H1 (cell line): Measurements from ENCODE around the gene CADM2. TPM values are rescaled to one million over a fixed set of nuclear protein-coding genes. Genes with fewer than 3 reads are reported as not detected.

Experiments
- CTCF ChIA-PET: fragments of 300-600 bp; sonication (Branson Sonifier 250); formaldehyde crosslinking; loops from one replicate; lab custom pipeline; 2021; ENCODE audit not compliant: partially characterized antibody; lab: Charles Lee
- POLR2A ChIA-PET: fragments of 300-600 bp; sonication (Branson Sonifier 250); formaldehyde crosslinking; loops from one replicate; lab custom pipeline; 2021; ENCODE audit warnings: inconsistent platforms; ENCODE audit not compliant: partially characterized antibody; lab: Charles Lee
- DNase-seq, 2 experiments: peaks; one replicate each; pipeline versions ENCODE4 v3.0.0 to v3.0.0-alpha.2; 2010 to 2022; ENCODE audit warnings: low spot score in 2 of 2, low read depth in 1 of 2, mixed read lengths in 1 of 2
- FAIRE-seq: peaks from 2 replicates; lab custom pipeline; 2011; peaks lifted over from hg19 to GRCh38; lab: Jason Lieb, UNC
- H2AFZ ChIP-seq: 2 replicates; pipeline ENCODE4 v1.8.1; 2012; ENCODE audit warnings: low read length, inconsistent platforms
- H2AK5ac ChIP-seq: 2 replicates; pipeline ENCODE4 v1.6.1; 2013; ENCODE audit warnings: low read depth, low read length
- H2BK120ac ChIP-seq: replicated peaks from 2 replicates; pipeline ENCODE3; 2013; ENCODE audit warnings: low read depth, low read length, inconsistent platforms
- H2BK12ac ChIP-seq: 2 replicates; pipeline ENCODE4 v1.6.1; 2013; ENCODE audit warnings: low read depth, low read length
- H2BK15ac ChIP-seq: 2 replicates; pipeline ENCODE4 v1.6.1; 2013; ENCODE audit warnings: low read length
- H2BK20ac ChIP-seq: 2 replicates; pipeline ENCODE4 v1.6.1; 2013; ENCODE audit warnings: low read length
- H2BK5ac ChIP-seq: 2 replicates; pipeline ENCODE4 v1.6.1; 2013; ENCODE audit warnings: low read depth, low read length
- H3K14ac ChIP-seq: 2 replicates; pipeline ENCODE4 v1.6.1; 2013; ENCODE audit warnings: inconsistent platforms; ENCODE audit not compliant: insufficient read length
- H3K18ac ChIP-seq: 2 replicates; pipeline ENCODE4 v1.6.1; 2013; ENCODE audit warnings: low read length; ENCODE audit errors: extremely low read depth
- H3K23ac ChIP-seq: 2 replicates; pipeline ENCODE4 v1.6.1; 2013; ENCODE audit warnings: inconsistent platforms; ENCODE audit not compliant: insufficient read length
- H3K23me2 ChIP-seq: 2 replicates; pipeline ENCODE4 v1.6.1; 2013; ENCODE audit warnings: low read depth, low read length
- H3K27ac ChIP-seq: 2 replicates; pipeline ENCODE4 v1.6.1; 2011; ENCODE audit warnings: low read depth, low read length, inconsistent platforms
- H3K27me3 ChIP-seq, 4 experiments: replicated peaks in 1 of 4; 1 replicate in 1 of 4; 2 replicates in 3 of 4; pipeline versions ENCODE4 v1.6.1 to v1.8.1; 2011 to 2013; ENCODE audit warnings: low read length in 3 of 4, mild to moderate bottlenecking in 3 of 4, inconsistent platforms in 2 of 4, mixed read lengths in 2 of 4, moderate library complexity in 1 of 4; ENCODE audit not compliant: control insufficient read depth in 3 of 4, insufficient read depth in 3 of 4; ENCODE audit errors: extremely low read depth in 1 of 4
- H3K36me3 ChIP-seq, 4 experiments: 2 replicates each; pipeline versions ENCODE4 v1.6.1 to v1.8.1; 2011 to 2013; ENCODE audit warnings: mild to moderate bottlenecking in 4 of 4, low read length in 3 of 4, moderate library complexity in 2 of 4, control low read depth in 1 of 4, inconsistent platforms in 1 of 4; ENCODE audit not compliant: insufficient read depth in 4 of 4, control insufficient read depth in 2 of 4
- H3K4ac ChIP-seq: replicated peaks from 2 replicates; pipeline ENCODE3; 2013; ENCODE audit warnings: low read length, low read depth, mixed read lengths, inconsistent platforms; ENCODE audit not compliant: insufficient read length
- H3K4me1 ChIP-seq, 4 experiments: replicated peaks in 1 of 4; 1 replicate in 1 of 4; 2 replicates in 3 of 4; pipeline versions ENCODE4 v1.6.1 to v1.8.1; 2011 to 2013; ENCODE audit warnings: low read length in 3 of 4, inconsistent platforms in 2 of 4, mixed read lengths in 1 of 4; ENCODE audit not compliant: insufficient read depth in 4 of 4, control insufficient read depth in 3 of 4
- H3K4me2 ChIP-seq, 2 experiments: 2 replicates each; pipeline versions ENCODE4 v1.6.1 to v1.8.1; 2011 to 2013; ENCODE audit warnings: low read depth in 2 of 2, low read length in 2 of 2, control low read depth in 1 of 2, inconsistent platforms in 1 of 2, mild to moderate bottlenecking in 1 of 2; ENCODE audit not compliant: insufficient read depth in 1 of 2
- H3K4me3 ChIP-seq, 4 experiments: fragments of 200-600, 300-600 bp in 1 of 4; sonication (generic), shearing (Covaris generic), sonication (Bioruptor Twin) in 1 of 4; 2 replicates each; pipeline versions ENCODE4 v1.5.1 to v1.8.1; 2011 to 2016; ENCODE audit warnings: low read length in 4 of 4, low read depth in 3 of 4, control low read depth in 2 of 4, inconsistent platforms in 2 of 4, mild to moderate bottlenecking in 2 of 4, mixed read lengths in 1 of 4, moderate library complexity in 1 of 4; ENCODE audit not compliant: insufficient read depth in 2 of 4; ENCODE audit errors: extremely low read depth in 1 of 4
- H3K56ac ChIP-seq: replicated peaks from 2 replicates; pipeline ENCODE3; 2013; ENCODE audit warnings: low read depth, mild to moderate bottlenecking, mixed read lengths, low read length, inconsistent platforms; ENCODE audit not compliant: insufficient read length
- H3K79me1 ChIP-seq: 2 replicates; pipeline ENCODE4 v1.6.1; 2013; ENCODE audit warnings: low read depth, low read length, control low read depth
- H3K79me2 ChIP-seq, 2 experiments: 2 replicates each; pipeline versions ENCODE4 v1.6.1 to v1.8.1; 2012 to 2013; ENCODE audit warnings: low read length in 2 of 2, mild to moderate bottlenecking in 2 of 2, inconsistent platforms in 1 of 2; ENCODE audit not compliant: insufficient read depth in 2 of 2, control insufficient read depth in 1 of 2
- H3K9ac ChIP-seq, 4 experiments: replicated peaks in 1 of 4; 1 replicate in 1 of 4; 2 replicates in 3 of 4; pipeline versions ENCODE4 v1.6.1 to v1.8.1; 2011 to 2013; ENCODE audit warnings: low read depth in 3 of 4, low read length in 3 of 4, control low read depth in 2 of 4, mild to moderate bottlenecking in 2 of 4, moderate library complexity in 2 of 4, inconsistent platforms in 1 of 4; ENCODE audit errors: extremely low read depth in 1 of 4
- H3K9me3 ChIP-seq, 2 experiments: 2 replicates each; pipeline versions ENCODE4 v1.6.1 to v1.8.1; 2012 to 2013; ENCODE audit warnings: mild to moderate bottlenecking in 2 of 2, moderate library complexity in 2 of 2, control low read depth in 1 of 2, inconsistent platforms in 1 of 2, low read depth in 1 of 2, low read length in 1 of 2, mixed read lengths in 1 of 2; ENCODE audit not compliant: insufficient read depth in 2 of 2
- H4K20me1 ChIP-seq, 2 experiments: replicated peaks in 1 of 2; 2 replicates each; pipeline versions ENCODE3 to v1.8.1; 2011 to 2013; ENCODE audit warnings: inconsistent platforms in 2 of 2, low read length in 2 of 2, mild to moderate bottlenecking in 1 of 2; ENCODE audit not compliant: insufficient read depth in 2 of 2, control insufficient read depth in 1 of 2
- H4K5ac ChIP-seq: 2 replicates; pipeline ENCODE4 v1.6.1; 2013; ENCODE audit warnings: low read length, low read depth, mixed read lengths, inconsistent platforms; ENCODE audit not compliant: insufficient read length
- H4K8ac ChIP-seq: 2 replicates; pipeline ENCODE4 v1.8.0; 2013; ENCODE audit warnings: mild to moderate bottlenecking, moderate library complexity, low read length, inconsistent platforms; ENCODE audit not compliant: insufficient read depth; ENCODE audit errors: extremely low read depth
- H4K91ac ChIP-seq: replicated peaks from 2 replicates; pipeline ENCODE3; 2013; ENCODE audit warnings: low read length, mixed read lengths, inconsistent platforms; ENCODE audit not compliant: insufficient read length
- ASH2L ChIP-seq: fragments of 200-600, 300-600 bp; sonication (generic); IDR thresholded peaks from one replicate; pipeline ENCODE4 v1.7.1; 2017; ENCODE audit warnings: low read length
- POLR2A ChIP-seq, 2 experiments: IDR thresholded peaks; 1 replicate in 1 of 2; 2 replicates in 1 of 2; pipeline ENCODE4 v1.6.1; 2011; ENCODE audit warnings: low read depth in 2 of 2, low read length in 2 of 2, mild to moderate bottlenecking in 2 of 2; ENCODE audit errors: control extremely low read depth in 1 of 2
- RXRA ChIP-seq: IDR thresholded peaks from 2 replicates; pipeline ENCODE4 v1.6.1; 2011; ENCODE audit warnings: low read depth, mild to moderate bottlenecking, low read length, moderate library complexity; ENCODE audit not compliant: insufficient read depth
- SIRT6 ChIP-seq: IDR thresholded peaks from one replicate; pipeline ENCODE4 v1.7.1; 2012; ENCODE audit warnings: low read length, inconsistent platforms
- SUZ12 ChIP-seq: fragments of 200-600 bp; sonication (generic); IDR thresholded peaks from 2 replicates; pipeline ENCODE4 v1.6.1; 2012; ENCODE audit warnings: mild to moderate bottlenecking, inconsistent platforms, low read length, moderate library complexity, mixed read lengths
- TBP ChIP-seq: IDR thresholded peaks from 2 replicates; pipeline ENCODE4 v1.6.1; 2011; ENCODE audit warnings: low read depth, low read length, improper control_type of control experiment
- WGBS, 2 experiments: shearing (Covaris generic) in 1 of 2; methylation state at CpG; one replicate each; pipeline versions ENCODE4 v1.1.6 to v1.1.7; 2013 to 2015; ENCODE audit warnings: low lambda C conversion rate in 2 of 2, mixed read lengths in 2 of 2, inconsistent platforms in 1 of 2, low coverage in 1 of 2, missing lambda C conversion rate in 1 of 2; ENCODE audit not compliant: insufficient replicate concordance in 2 of 2, insufficient coverage in 1 of 2, insufficient read length in 1 of 2; ENCODE audit errors: extremely low coverage in 1 of 2, missing lambda C conversion rate in 1 of 2; 5-methylcytosine and 5-hydroxymethylcytosine counted together
- polyA plus RNA-seq, 7 experiments: library from polyadenylated mRNA; depleted of rRNA in 3 of 7; stranded (reverse) in 5 of 7; unstranded in 2 of 7; fragments of >200 nt in 5 of 7; fragments of 200-250 nt in 2 of 7; gene quantifications; 1 replicate in 5 of 7; 2 replicates in 1 of 7; 4 replicates in 1 of 7; pipeline versions ENCODE4 v1.2.1 to v1.2.3, GENCODE V29; 2011 to 2013; ENCODE audit warnings: missing spikeins in 2 of 7, mixed read lengths in 2 of 7
- total RNA-seq: library from RNA; stranded (reverse); fragmentation: NEBNext Ultra II Directional; extraction: Animal tissue kit (Norgen Biotek cat#: 25700); gene quantifications from 2 replicates; pipeline ENCODE4 v1.2.1, GENCODE V29; 2021

The CADM2 gene
- total and polyA plus RNA-seq, 2 of the 8 experiments (the other 6 are each of a cell fraction or from before 2014, with no cell fraction given), result 14.9 to 20.9 TPM

DNA sequence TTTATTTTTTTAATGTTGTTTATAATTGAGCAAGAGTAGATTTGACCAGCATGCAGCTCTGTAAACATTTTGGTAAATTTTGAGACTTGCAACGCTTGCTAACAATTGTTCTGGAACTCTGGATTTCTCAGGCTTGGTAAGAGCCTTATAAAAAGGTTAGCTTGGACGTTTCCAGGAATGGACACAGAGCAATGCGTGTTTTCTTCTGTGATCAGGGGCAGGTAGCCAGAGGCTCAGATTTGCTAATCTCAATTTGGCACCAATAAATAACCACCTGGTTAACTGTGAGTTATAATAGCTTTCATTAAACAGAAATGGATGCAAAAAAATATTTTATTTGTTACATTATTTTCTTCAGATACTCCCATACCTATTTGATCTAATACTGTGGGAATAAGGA lies 39.8 kb downstream of the CADM2 start:
- POLR2A ChIA-PET, result no interaction called here
- no peak overlapping the region for H4K5ac ChIP-seq
- no peak overlapping the region for H2BK120ac ChIP-seq
- no peak overlapping the region for H2BK15ac ChIP-seq
- H4K8ac ChIP-seq, result no peak overlapping the region
- no peaks in the 10 kb centered on the region; the same call in 1 of the 2 replicates for H3K79me1 ChIP-seq
- H3K23ac ChIP-seq, result no peak overlapping the region
- H3K79me2 ChIP-seq, result no peaks in the 10 kb centered on the region
- DNase-seq (no peak), FAIRE-seq (no peak)
- H3K4me2 ChIP-seq, result no peak overlapping the region
- H3K4me1 ChIP-seq, result peaks cover 0 to 9% (median 1%) of the 10 kb centered on the region in 4 experiments; a peak in 2 of 7 replicates
- no peak overlapping the region for H2BK5ac ChIP-seq
- no peaks in the 10 kb centered on the region for H4K20me1 ChIP-seq
- H3K9me3 ChIP-seq, result no peaks in the 10 kb centered on the region
- no peaks in the 10 kb centered on the region for H3K36me3 ChIP-seq
- no peak overlapping the region for H3K14ac ChIP-seq
- no peak overlapping the region for H3K4me3 ChIP-seq
- no peak overlapping the region for H3K18ac ChIP-seq
- WGBS, 2 experiments, result 68% methylated on average over 3 of the region's 3 CpGs; no CpG with 5 or more reads in 1 of the 2 experiments
- H2BK20ac ChIP-seq, result no peak overlapping the region
- no peak overlapping the region for H3K27ac ChIP-seq
- H2BK12ac ChIP-seq, result no peak overlapping the region
- H3K4ac ChIP-seq, result no peak overlapping the region
- H3K23me2 ChIP-seq, result no peaks in the 10 kb centered on the region
- no peak overlapping the region for H2AFZ ChIP-seq
- H3K9ac ChIP-seq, result no peak overlapping the region
- no peak overlapping the region for H3K56ac ChIP-seq
- CTCF ChIA-PET, result no interaction called here
- no peak for TF ChIP-seq RXRA
- no peak for TF ChIP-seq TBP
- no peak for TF ChIP-seq SUZ12
- no peak for TF ChIP-seq POLR2A (IDR thresholded peaks at IDR 0.05; ENCODE audit: control extremely low read depth in 1 of 2, low read depth in 2 of 2, low read length in 2 of 2)
- no peak for TF ChIP-seq ASH2L
- no peak for TF ChIP-seq SIRT6
- TF ChIP-seq, all 59 proteins: peak for 0
- H4K91ac ChIP-seq, result no peak overlapping the region
- H3K27me3 ChIP-seq, result no peaks in the 10 kb centered on the region
- no peak overlapping the region for H2AK5ac ChIP-seq
